Mucosa of descending colon (tissue), 3 donors: ENCODE results near the gene SMAD7. TPM values are rescaled to one million over a fixed set of nuclear protein-coding genes. Genes with fewer than 3 reads are reported as not detected.

ENCODE experiments used
- ATAC-seq: fragments of 200-7000 bp; cut with Tn5 transposase; one replicate; pipeline ENCODE4 v1.9.1; 2020; ENCODE audit warnings: mild to moderate bottlenecking, moderate library complexity
- DNase-seq, 3 donors: peaks; one replicate each; pipeline ENCODE4 v3.0.0-alpha.2; 2020
- H3K36me3 ChIP-seq: fragments of 200-600 bp; one replicate; pipeline ENCODE4 v1.8.0; 2021; ENCODE audit warnings: low read depth, mild to moderate bottlenecking
- H3K4me1 ChIP-seq: fragments of 200-600 bp; one replicate; pipeline ENCODE4 v1.8.0; 2021; ENCODE audit warnings: low read depth, mild to moderate bottlenecking
- H3K4me3 ChIP-seq: fragments of 200-600 bp; one replicate; pipeline ENCODE4 v1.8.0; 2021; ENCODE audit warnings: mild to moderate bottlenecking
- H3K9me3 ChIP-seq: fragments of 200-600 bp; one replicate; pipeline ENCODE4 v1.8.0; 2021; ENCODE audit warnings: mild to moderate bottlenecking
- intact Hi-C, 2 donors: fragments of 100-400 bp; cut with DNase I in 1 of 2; cut with micrococcal nuclease in 1 of 2; formaldehyde crosslinking; loops; one replicate each; pipeline versions ENCODE4 v1.11.0 to v1.11.1; 2022; cut with DNase I, micrococcal nuclease
- total RNA-seq, 3 donors: library from RNA; stranded (reverse); fragmentation: NEBNext Ultra II Directional in 2 of 3; extraction: Animal tissue kit (Norgen Biotek cat#: 25700) in 2 of 3; gene quantifications; one replicate each; pipeline versions ENCODE4 v1.2.1 to v1.2.4, GENCODE V29; 2021 to 2023
- TF ChIP-seq, protein P1 (sequence below): fragments of 200-600 bp; IDR thresholded peaks from one replicate; pipeline ENCODE4 v1.8.0; 2022; ENCODE audit warnings: antibody characterized with exemption, mild to moderate bottlenecking
- donor health status: DM: no; HTN: no; CAD: no; lungs with moderate emphysema.
- donor health status: DM: no; HTN: no; CAD: no.
- donor health status: DM: no; HTN: yes; CAD: no.

The SMAD7 gene
- total RNA-seq, 3 donors from 2014 or later: 22.3 to 67.4 (median 33.1) TPM

DNA sequence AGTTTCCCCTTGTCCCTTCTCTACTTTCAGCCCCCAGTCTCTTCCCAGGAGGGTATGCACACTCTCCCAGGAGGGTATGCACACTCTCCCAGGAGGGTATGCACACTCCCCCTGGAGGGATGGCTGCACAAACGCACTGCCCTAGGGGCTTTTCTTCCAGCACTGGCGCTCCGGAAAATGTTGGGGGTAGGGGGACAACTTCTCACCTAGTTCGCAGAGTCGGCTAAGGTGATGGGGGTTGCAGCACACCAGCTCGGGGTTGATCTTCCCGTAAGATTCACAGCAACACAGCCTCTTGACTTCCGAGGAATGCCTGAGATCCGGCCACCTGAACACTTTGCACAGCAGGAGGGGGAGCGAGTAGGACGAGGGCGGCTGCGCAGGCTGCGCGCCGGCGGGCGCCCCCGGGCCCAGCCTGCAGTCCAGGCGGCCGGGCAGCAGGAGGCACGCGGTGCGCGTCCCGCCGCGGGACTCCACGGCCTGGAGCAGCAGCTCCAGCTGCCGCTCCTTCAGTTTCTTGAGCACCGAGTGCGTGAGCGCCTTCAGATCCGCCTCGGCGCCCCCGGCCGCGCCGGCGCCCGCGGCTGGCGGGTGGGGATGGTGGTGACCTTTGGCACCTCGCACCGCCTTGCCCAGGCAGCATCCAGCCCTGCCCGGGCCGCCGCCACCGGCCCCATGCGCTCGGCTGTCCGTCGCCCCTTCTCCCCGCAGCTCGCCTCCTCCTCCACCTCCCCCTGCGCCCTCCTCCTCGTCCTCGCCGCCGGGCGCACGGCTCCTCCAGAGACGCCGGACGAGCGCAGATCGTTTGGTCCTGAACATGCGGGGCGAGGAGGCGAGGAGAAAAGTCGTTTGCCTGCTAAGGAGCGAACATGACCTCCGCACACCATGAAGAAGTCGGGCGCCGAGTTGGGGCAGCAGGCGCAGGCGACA is 894 bp downstream of the SMAD7 start:
- Histone ChIP-seq H3K4me3 (peak overlapping the region; percentile 86), H3K9me3 (no peaks in the 10 kb centered on the region), H3K4me1 (peaks cover 33% of the 10 kb centered on the region), H3K36me3 (no peaks in the 10 kb centered on the region)
- DNase-seq: peak in 2 of 3 donors; percentile 71 to 76
- TF ChIP-seq, protein P1, sequence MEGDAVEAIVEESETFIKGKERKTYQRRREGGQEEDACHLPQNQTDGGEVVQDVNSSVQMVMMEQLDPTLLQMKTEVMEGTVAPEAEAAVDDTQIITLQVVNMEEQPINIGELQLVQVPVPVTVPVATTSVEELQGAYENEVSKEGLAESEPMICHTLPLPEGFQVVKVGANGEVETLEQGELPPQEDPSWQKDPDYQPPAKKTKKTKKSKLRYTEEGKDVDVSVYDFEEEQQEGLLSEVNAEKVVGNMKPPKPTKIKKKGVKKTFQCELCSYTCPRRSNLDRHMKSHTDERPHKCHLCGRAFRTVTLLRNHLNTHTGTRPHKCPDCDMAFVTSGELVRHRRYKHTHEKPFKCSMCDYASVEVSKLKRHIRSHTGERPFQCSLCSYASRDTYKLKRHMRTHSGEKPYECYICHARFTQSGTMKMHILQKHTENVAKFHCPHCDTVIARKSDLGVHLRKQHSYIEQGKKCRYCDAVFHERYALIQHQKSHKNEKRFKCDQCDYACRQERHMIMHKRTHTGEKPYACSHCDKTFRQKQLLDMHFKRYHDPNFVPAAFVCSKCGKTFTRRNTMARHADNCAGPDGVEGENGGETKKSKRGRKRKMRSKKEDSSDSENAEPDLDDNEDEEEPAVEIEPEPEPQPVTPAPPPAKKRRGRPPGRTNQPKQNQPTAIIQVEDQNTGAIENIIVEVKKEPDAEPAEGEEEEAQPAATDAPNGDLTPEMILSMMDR: no peak
- ATAC-seq: peak; percentile 36
- intact Hi-C loops: no loop called here

DNA sequence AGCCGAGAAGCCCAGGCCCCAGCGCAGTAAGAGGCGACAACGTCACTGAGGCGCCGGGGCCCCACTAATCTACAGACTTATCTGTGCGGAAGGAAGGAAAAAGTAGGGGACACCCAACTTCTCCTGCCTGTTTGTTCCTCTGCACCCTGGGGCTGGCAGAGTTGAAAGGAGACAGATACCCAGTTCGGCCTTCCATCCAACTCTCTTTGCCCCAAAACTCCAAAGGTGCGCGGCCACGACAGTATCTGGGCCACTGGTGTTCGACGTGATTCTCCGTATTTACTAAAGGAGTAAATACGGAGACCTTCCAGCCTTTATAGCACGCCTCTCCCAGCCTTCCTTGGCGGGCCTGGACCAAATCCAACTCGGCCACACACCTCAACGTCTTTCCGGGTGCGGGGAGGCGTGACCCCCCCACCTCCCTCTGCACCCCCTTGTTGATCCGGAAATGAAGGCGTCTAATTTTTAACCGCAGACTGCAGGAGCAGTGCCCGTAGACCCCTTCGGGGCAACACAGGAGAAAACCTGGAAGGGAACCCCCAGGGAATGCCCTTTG is 1.6 kb downstream of the SMAD7 start:
- peak; percentile 83 to 89 (median 87) for DNase-seq

DNA sequence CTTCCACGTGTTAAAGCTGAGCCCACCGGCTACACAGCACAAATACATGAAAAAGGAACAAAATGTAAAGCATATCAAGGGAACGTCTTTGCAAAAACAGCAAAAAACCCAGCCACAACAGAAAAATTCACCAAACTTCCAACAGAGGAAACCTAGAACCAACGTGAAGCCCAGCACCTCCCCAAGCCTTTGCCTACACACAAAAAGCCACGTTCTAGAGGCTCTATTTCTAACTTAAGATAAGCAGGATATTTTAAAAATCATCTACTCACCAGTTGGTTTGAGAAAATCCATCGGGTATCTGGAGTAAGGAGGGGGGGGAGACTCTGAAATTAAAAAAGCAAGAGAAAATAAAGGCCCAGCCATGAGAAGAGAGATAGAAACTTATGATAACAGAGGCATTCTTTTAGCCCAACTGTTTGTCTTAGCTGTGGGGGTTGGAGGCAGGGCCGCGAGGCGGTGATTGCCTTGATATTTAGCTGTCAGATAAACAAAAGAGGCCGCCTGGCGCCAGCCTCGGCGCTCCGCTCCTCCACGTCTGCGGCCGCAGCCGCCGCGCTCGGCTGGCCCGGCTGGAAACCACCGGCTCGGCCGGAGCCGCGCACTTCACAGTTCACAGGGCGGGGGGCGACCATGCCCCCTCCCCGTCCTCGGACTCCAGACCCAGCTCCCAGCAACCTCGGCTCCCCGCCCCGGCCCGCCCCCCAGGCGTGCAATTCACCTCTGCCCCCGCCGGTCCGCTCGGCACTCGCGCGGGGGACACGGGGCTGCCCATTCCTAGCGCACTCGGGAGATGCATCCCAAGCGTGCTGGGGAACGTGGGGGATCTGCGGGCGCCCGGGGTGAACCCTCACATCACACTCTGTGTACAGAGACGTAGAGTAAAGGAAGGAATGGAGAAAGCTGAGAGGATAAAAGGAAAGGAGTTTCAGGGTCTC is 2.4 kb downstream of the SMAD7 start:
- Histone ChIP-seq H3K36me3 (no peaks in the 10 kb centered on the region), H3K9me3 (no peaks in the 10 kb centered on the region), H3K4me1 (peaks cover 48% of the 10 kb centered on the region), H3K4me3 (peak overlapping the region; percentile 86)
- intact Hi-C loops: no loop called here
- DNase-seq: peak; percentile 76 to 79 (median 78)
- TF ChIP-seq, protein P1: no peak
- peak; percentile 3 for ATAC-seq

More for the DNA sequence above, 1.6 kb downstream of the SMAD7 start:
- TF ChIP-seq, protein P1: no peak
- H3K36me3 ChIP-seq: no peaks in the 10 kb centered on the region
- ATAC-seq: peak; percentile 25
- H3K4me1 ChIP-seq: peaks cover 41% of the 10 kb centered on the region
- H3K4me3 ChIP-seq: peak overlapping the region; percentile 86
- H3K9me3 ChIP-seq: no peaks in the 10 kb centered on the region
- intact Hi-C loops: no loop called here

DNA sequence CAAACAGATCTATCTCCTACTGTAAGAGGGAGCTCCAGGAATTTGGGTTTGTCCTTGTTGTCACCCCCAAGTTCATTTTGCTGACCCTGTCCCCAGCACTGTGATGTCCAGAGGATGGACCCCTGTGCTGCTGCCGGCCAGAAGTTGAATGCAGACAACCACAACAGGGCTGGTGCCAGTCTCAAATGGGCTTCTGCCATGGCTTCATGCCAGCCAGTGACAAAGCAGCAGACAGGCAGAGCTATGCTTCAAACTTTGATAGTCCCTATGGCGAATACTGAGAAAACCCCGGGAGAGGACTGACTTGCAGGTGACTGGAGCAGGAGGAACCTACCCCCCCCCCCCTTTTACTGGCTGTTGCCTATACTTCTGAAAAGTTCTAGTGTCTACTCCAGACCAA is 3.2 kb downstream of the SMAD7 start:
- TF ChIP-seq, protein P1: no peak
- intact Hi-C loops: no loop called here
- DNase-seq (peak in 2 of 3 donors; percentile 54 to 58), ATAC-seq (no peak)
- Histone ChIP-seq H3K4me3 (no peak overlapping the region), H3K36me3 (no peaks in the 10 kb centered on the region), H3K4me1 (peaks cover 46% of the 10 kb centered on the region), H3K9me3 (no peaks in the 10 kb centered on the region)

DNA sequence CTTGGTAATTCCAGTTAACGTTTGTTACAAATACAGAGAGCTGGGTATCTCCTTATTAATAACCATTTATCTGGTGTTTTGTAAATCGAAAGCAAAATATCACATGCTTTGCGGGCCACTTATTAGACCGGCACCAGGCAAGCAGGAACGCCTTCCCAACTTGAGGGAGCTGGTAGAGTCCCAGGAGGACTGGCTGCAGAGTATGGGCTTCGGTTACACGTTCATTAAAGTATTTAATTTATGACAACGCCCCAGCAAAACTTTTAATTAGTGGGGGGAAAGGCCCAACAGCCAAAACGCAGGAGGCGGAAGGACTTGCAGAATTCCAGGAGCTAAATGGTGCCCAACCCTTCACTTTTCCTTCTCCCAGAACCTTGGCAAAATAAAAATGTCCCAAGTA is 3.7 kb downstream of the SMAD7 start:
- no peaks in the 10 kb centered on the region for H3K36me3 ChIP-seq
- intact Hi-C loops: no loop called here
- DNase-seq (no peak), ATAC-seq (no peak)
- H3K9me3 ChIP-seq: no peaks in the 10 kb centered on the region
- peaks cover 47% of the 10 kb centered on the region for H3K4me1 ChIP-seq
- H3K4me3 ChIP-seq: no peak overlapping the region
- TF ChIP-seq, protein P1: no peak
